Suprapubic skin (tissue), 3 donors: ENCODE results near the gene REV3L.

Source experiments
- CTCF ChIP-seq, 2 donors: fragments of 200-600 bp in 1 of 2; fragments of 450-650 bp in 1 of 2; sonication (generic) in 1 of 2; IDR thresholded peaks; one replicate each; pipeline ENCODE4 v1.5.1; 2016 to 2019; ENCODE audit warnings: antibody characterized with exemption in 2 of 2, mild to moderate bottlenecking in 1 of 2, moderate library complexity in 1 of 2
- POLR2A ChIP-seq, 2 donors: fragments of 450-650 bp; IDR thresholded peaks; one replicate each; pipeline ENCODE4 v1.6.1; 2017; ENCODE audit warnings: antibody characterized with exemption in 2 of 2, mild to moderate bottlenecking in 2 of 2, moderate library complexity in 2 of 2

- TF ChIP-seq CTCF (IDR thresholded peaks at IDR 0.05) (no peak), POLR2A (IDR thresholded peaks at IDR 0.05) (no peak)
Measured at GRCh38 chr6:111406200-111406721, 76.8 kb downstream of the REV3L start.
